Neutrophil (primary cell): ENCODE data around the gene STRAP.

Experiments used
- H3K27ac ChIP-seq: fragments of 200-600 bp; sonication (generic); 2 replicates; pipeline ENCODE4 v1.5.1; 2016; ENCODE audit warnings: mild to moderate bottlenecking, moderate library complexity
- H3K27me3 ChIP-seq: fragments of 200-600 bp; sonication (generic); 2 replicates; pipeline ENCODE4 v1.6.0; 2016; ENCODE audit warnings: mild to moderate bottlenecking
- H3K36me3 ChIP-seq: fragments of 200-600 bp; sonication (generic); 2 replicates; pipeline ENCODE4 v1.5.1; 2017
- H3K4me1 ChIP-seq, 2 experiments: fragments of 200-600 bp in 1 of 2; sonication (generic) in 1 of 2; 1 replicate in 1 of 2; 2 replicates in 1 of 2; pipeline versions ENCODE4 v1.5.1 to v1.6.1; 2013 to 2016; ENCODE audit warnings: low read depth in 1 of 2, low read length in 1 of 2, mild to moderate bottlenecking in 1 of 2, moderate library complexity in 1 of 2; ENCODE audit not compliant: control insufficient read depth in 1 of 2, insufficient read depth in 1 of 2
- H3K4me3 ChIP-seq, 2 experiments: fragments of 200-600 bp in 1 of 2; sonication (generic) in 1 of 2; 1 replicate in 1 of 2; 2 replicates in 1 of 2; pipeline ENCODE4 v1.5.1; 2013 to 2016; ENCODE audit warnings: low read depth in 1 of 2, low read length in 1 of 2, mild to moderate bottlenecking in 1 of 2, moderate library complexity in 1 of 2
- H3K9me3 ChIP-seq: fragments of 200-600 bp; sonication (generic); 2 replicates; pipeline ENCODE4 v1.5.1; 2016
- CTCF ChIP-seq: fragments of 200-600 bp; sonication (generic); IDR thresholded peaks from 2 replicates; pipeline ENCODE4 v1.5.1; 2016; ENCODE audit warnings: antibody characterized with exemption

The STRAP gene

GRCh38 chr12:15931590-15932053 is 49.4 kb downstream of the STRAP start:
- no peak for TF ChIP-seq CTCF
- Histone ChIP-seq H3K4me3 (no peak overlapping the region), H3K27me3 (no peaks in the 10 kb centered on the region), H3K9me3 (no peaks in the 10 kb centered on the region), H3K4me1 (no peaks in the 10 kb centered on the region), H3K27ac (no peak overlapping the region), H3K36me3 (no peaks in the 10 kb centered on the region)

GRCh38 chr12:15932327-15932726 is 50.1 kb downstream of the STRAP start:
- no peak for TF ChIP-seq CTCF
- Histone ChIP-seq H3K27ac (no peak overlapping the region), H3K4me1 (no peaks in the 10 kb centered on the region), H3K27me3 (no peaks in the 10 kb centered on the region), H3K36me3 (no peaks in the 10 kb centered on the region), H3K9me3 (no peaks in the 10 kb centered on the region), H3K4me3 (no peak overlapping the region)

- no peak overlapping the region for H3K4me3 ChIP-seq
- no peak for TF ChIP-seq CTCF
- no peaks in the 10 kb centered on the region for H3K36me3 ChIP-seq
- H3K9me3 ChIP-seq = no peaks in the 10 kb centered on the region
- H3K27me3 ChIP-seq = no peaks in the 10 kb centered on the region
- no peak overlapping the region for H3K27ac ChIP-seq
- H3K4me1 ChIP-seq = no peaks in the 10 kb centered on the region
These were observed 50.8 kb downstream of the STRAP start for GRCh38 chr12:15932971-15933370.

- no peak overlapping the region for H3K27ac ChIP-seq
- H3K36me3 ChIP-seq = no peaks in the 10 kb centered on the region
- no peaks in the 10 kb centered on the region for H3K9me3 ChIP-seq
- no peaks in the 10 kb centered on the region for H3K4me1 ChIP-seq
- no peak overlapping the region for H3K4me3 ChIP-seq
- H3K27me3 ChIP-seq = no peaks in the 10 kb centered on the region
- TF ChIP-seq CTCF = no peak
These were observed 51.6 kb downstream of the STRAP start for GRCh38 chr12:15933751-15934150.

- no peak for TF ChIP-seq CTCF
- Histone ChIP-seq H3K27ac (no peak overlapping the region), H3K36me3 (no peaks in the 10 kb centered on the region), H3K9me3 (no peaks in the 10 kb centered on the region), H3K4me3 (no peak overlapping the region), H3K27me3 (no peaks in the 10 kb centered on the region), H3K4me1 (no peaks in the 10 kb centered on the region)
These were observed 54.6 kb downstream of the STRAP start for GRCh38 chr12:15936751-15937150.

- TF ChIP-seq CTCF = no peak
- no peaks in the 10 kb centered on the region for H3K4me1 ChIP-seq
- H3K27me3 ChIP-seq = no peaks in the 10 kb centered on the region
- no peaks in the 10 kb centered on the region for H3K36me3 ChIP-seq
- no peak overlapping the region for H3K27ac ChIP-seq
- H3K9me3 ChIP-seq = no peaks in the 10 kb centered on the region
- no peak overlapping the region for H3K4me3 ChIP-seq
These were observed 55.7 kb downstream of the STRAP start for GRCh38 chr12:15937902-15938301.
